HG03354 (cell line): ENCODE results near the gene CBX1.

Experiments
- ATAC-seq: cut with Tn5 transposase; IDR thresholded peaks from one replicate; pipeline ENCODE4 v1.9.1; 2021; ENCODE audit warnings: mild to moderate bottlenecking; ENCODE audit not compliant: unreplicated experiment, poor library complexity, severe bottlenecking

Gene CBX1

GRCh38 chr17:48101012-48101720, at the start of gene CBX1:
CBX1 (minus strand) TSS chr17:48101478; CDS start chr17:48077004, 24,474 bp downstream.
- ATAC-seq = peak; percentile 88

- no peak for ATAC-seq
Measured at GRCh38 chr17:48150597-48151001, 49.3 kb upstream of the CBX1 start.

GRCh38 chr17:48149787-48150463, 48.6 kb upstream of the CBX1 start:
- no peak for ATAC-seq

GRCh38 chr17:48148854-48149786, 47.8 kb upstream of the CBX1 start:
- no peak for ATAC-seq

GRCh38 chr17:48148029-48148770, 46.9 kb upstream of the CBX1 start:
- ATAC-seq = no peak

GRCh38 chr17:48144976-48145798, 43.9 kb upstream of the CBX1 start:
- ATAC-seq = no peak

GRCh38 chr17:48144231-48144630, 43.0 kb upstream of the CBX1 start:
- no peak for ATAC-seq

GRCh38 chr17:48143629-48144028, 42.4 kb upstream of the CBX1 start:
- ATAC-seq = no peak

GRCh38 chr17:48139944-48140343, 38.7 kb upstream of the CBX1 start:
- ATAC-seq = no peak

GRCh38 chr17:48137656-48138055, 36.4 kb upstream of the CBX1 start:
- ATAC-seq = no peak

- no peak for ATAC-seq
Measured at GRCh38 chr17:48134912-48135480, 33.7 kb upstream of the CBX1 start.

GRCh38 chr17:48132385-48132784, 31.1 kb upstream of the CBX1 start:
- no peak for ATAC-seq

- no peak for ATAC-seq
Measured at GRCh38 chr17:48131216-48131824, 30.0 kb upstream of the CBX1 start.

GRCh38 chr17:48129981-48130380, 28.7 kb upstream of the CBX1 start:
- no peak for ATAC-seq

GRCh38 chr17:48128400-48128799, 27.1 kb upstream of the CBX1 start:
- ATAC-seq = no peak

GRCh38 chr17:48127371-48128051, 26.2 kb upstream of the CBX1 start:
- ATAC-seq = no peak

- ATAC-seq = no peak
Measured at GRCh38 chr17:48126532-48126850, 25.2 kb upstream of the CBX1 start.
